ENCODE measurements around the gene C4orf50.

DNA sequence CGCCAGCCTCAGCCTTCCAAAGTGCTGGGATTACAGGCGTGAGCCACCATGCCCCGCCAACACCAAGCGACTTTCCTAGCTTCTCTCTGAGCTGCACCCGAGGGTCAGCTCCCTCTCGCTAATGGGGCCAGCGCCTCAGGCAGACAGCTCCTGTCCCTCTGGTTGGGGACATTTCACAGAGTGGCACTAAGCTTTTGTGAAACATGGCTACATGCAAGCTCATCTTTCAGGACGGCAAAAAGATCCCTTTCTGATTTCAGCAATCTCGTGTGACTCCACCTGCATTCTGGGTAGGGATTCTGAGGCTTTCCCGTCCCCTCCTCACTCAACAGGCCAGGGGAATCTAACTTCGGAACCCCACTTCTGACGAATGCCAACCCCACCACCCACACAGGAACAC lies 31.0 kb upstream of the C4orf50 start:
- TF ChIP-seq, protein P1, sequence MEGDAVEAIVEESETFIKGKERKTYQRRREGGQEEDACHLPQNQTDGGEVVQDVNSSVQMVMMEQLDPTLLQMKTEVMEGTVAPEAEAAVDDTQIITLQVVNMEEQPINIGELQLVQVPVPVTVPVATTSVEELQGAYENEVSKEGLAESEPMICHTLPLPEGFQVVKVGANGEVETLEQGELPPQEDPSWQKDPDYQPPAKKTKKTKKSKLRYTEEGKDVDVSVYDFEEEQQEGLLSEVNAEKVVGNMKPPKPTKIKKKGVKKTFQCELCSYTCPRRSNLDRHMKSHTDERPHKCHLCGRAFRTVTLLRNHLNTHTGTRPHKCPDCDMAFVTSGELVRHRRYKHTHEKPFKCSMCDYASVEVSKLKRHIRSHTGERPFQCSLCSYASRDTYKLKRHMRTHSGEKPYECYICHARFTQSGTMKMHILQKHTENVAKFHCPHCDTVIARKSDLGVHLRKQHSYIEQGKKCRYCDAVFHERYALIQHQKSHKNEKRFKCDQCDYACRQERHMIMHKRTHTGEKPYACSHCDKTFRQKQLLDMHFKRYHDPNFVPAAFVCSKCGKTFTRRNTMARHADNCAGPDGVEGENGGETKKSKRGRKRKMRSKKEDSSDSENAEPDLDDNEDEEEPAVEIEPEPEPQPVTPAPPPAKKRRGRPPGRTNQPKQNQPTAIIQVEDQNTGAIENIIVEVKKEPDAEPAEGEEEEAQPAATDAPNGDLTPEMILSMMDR (IDR thresholded peaks at IDR 0.05) = no peak
- no peak for TF ChIP-seq POLR2AphosphoS5 (IDR thresholded peaks at IDR 0.05)
- no peak for TF ChIP-seq EP300 (IDR thresholded peaks at IDR 0.05; ENCODE audit: low read depth)
- no peak for TF ChIP-seq POLR2A (IDR thresholded peaks at IDR 0.05)
